ENCODE results near the gene B4GALT2. TPM values are rescaled to one million over a fixed set of nuclear protein-coding genes. Genes with fewer than 3 reads are reported as not detected.

B4GALT2 gene
- total and polyA plus RNA-seq, 2 of the 8 experiments (the other 6 are each of a cell fraction or from before 2014, with no cell fraction given): 56.5 to 121 TPM

DNA sequence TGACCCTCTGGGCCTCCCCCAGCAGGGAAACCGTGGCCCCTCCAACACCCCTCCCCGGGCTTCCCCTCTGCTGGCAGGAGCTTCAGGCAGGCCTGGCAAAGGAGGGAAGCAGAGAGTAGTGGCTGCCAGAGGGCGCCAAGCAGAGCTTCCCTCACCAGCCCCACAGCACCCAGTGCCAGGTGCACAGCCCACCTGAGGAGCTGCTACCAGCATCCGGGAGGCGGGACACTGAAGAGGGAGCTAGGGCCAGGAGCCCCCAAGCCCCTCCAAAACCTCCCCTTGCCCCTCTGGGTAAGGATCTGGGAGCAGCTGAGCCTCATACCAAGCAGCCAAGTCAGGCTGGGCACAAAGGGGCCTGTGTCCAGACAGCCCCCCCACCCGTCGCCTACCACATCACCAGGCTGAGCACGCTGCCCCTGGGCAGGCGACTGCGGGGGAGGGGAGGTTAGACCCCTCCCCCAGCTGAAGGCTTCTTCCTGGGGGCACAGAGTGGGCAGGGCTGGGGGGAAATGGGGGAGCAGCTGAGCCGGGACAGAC lies 32.0 kb downstream of the B4GALT2 start:
- Histone ChIP-seq H3K4me3 (ENCODE audit: extremely low read depth in 1 of 4, insufficient read depth in 2 of 4, low read depth in 3 of 4, low read length in 4 of 4) (no peak overlapping the region), H3K79me1 (ENCODE audit: low read depth, low read length) (no peaks in the 10 kb centered on the region), H4K20me1 (replicated peaks in 1 of 2; ENCODE audit: control insufficient read depth in 1 of 2, insufficient read depth in 2 of 2, low read length in 2 of 2) (peaks cover 0 to 4% of the 10 kb centered on the region in 2 experiments), H3K9ac (replicated peaks in 1 of 4; ENCODE audit: extremely low read depth in 1 of 4, low read depth in 3 of 4, low read length in 3 of 4) (no peak overlapping the region), H3K36me3 (ENCODE audit: control insufficient read depth in 2 of 4, insufficient read depth in 4 of 4, low read length in 3 of 4) (peaks cover 0 to 13% (median 2%) of the 10 kb centered on the region in 4 experiments; a peak in 4 of 8 replicates), H3K56ac (replicated peaks; ENCODE audit: insufficient read length, low read depth, low read length) (no peak overlapping the region), H3K27me3 (replicated peaks in 1 of 4; ENCODE audit: control insufficient read depth in 3 of 4, extremely low read depth in 1 of 4, insufficient read depth in 3 of 4, low read length in 3 of 4) (no peaks in the 10 kb centered on the region), H3K9me3 (ENCODE audit: insufficient read depth in 2 of 2, low read depth in 1 of 2, low read length in 1 of 2) (no peaks in the 10 kb centered on the region), H2BK5ac (ENCODE audit: low read depth, low read length) (no peak overlapping the region), H2BK20ac (ENCODE audit: low read length) (no peak overlapping the region), H3K27ac (ENCODE audit: low read depth, low read length) (no peak overlapping the region), H2BK120ac (replicated peaks; ENCODE audit: low read depth, low read length) (no peak overlapping the region), H3K4me1 (replicated peaks in 1 of 4; ENCODE audit: control insufficient read depth in 3 of 4, insufficient read depth in 4 of 4, low read length in 3 of 4) (peaks cover 0 to 4% (median 0%) of the 10 kb centered on the region in 4 experiments; a peak in 2 of 7 replicates), H2BK12ac (ENCODE audit: low read depth, low read length) (no peak overlapping the region), H3K14ac (ENCODE audit: insufficient read length) (no peak overlapping the region), H3K23ac (ENCODE audit: insufficient read length) (no peak overlapping the region), H3K4ac (replicated peaks; ENCODE audit: insufficient read length, low read depth, low read length) (no peak overlapping the region), H4K5ac (ENCODE audit: insufficient read length, low read depth, low read length) (no peak overlapping the region), H3K23me2 (ENCODE audit: low read depth, low read length) (no peaks in the 10 kb centered on the region), H2AK5ac (ENCODE audit: low read depth, low read length) (no peak overlapping the region), H4K91ac (replicated peaks; ENCODE audit: insufficient read length, low read length) (no peak overlapping the region), H2BK15ac (ENCODE audit: low read length) (no peak overlapping the region), H3K18ac (ENCODE audit: extremely low read depth, low read length) (no peak overlapping the region), H4K8ac (ENCODE audit: extremely low read depth, insufficient read depth, low read length) (0 out of 2 replicates have a peak overlapping the region, but pooled peaks have one; percentile 18), H3K4me2 (ENCODE audit: insufficient read depth in 1 of 2, low read depth in 2 of 2, low read length in 2 of 2) (no peak overlapping the region), H3K79me2 (ENCODE audit: control insufficient read depth in 1 of 2, insufficient read depth in 2 of 2, low read length in 2 of 2) (no peaks in the 10 kb centered on the region), H2AFZ (ENCODE audit: low read length) (no peak overlapping the region)
- ChIA-PET CTCF (ENCODE audit: partially characterized antibody) (interaction anchor here (0.8 to 15.8 kb wide), 11 partner anchors 9 to 81 kb away, joined by 3 to 239 read pairs (median 4); partner anchors contain the start of gene SLC6A9), POLR2A (ENCODE audit: partially characterized antibody) (interaction anchor here (0.6 to 27.1 kb wide), 7 partner anchors 12 to 134 kb away, joined by 3 to 544 read pairs (median 4); partner anchors contain the start of genes CCDC24 and SLC6A9)
- TF ChIP-seq, protein P1, sequence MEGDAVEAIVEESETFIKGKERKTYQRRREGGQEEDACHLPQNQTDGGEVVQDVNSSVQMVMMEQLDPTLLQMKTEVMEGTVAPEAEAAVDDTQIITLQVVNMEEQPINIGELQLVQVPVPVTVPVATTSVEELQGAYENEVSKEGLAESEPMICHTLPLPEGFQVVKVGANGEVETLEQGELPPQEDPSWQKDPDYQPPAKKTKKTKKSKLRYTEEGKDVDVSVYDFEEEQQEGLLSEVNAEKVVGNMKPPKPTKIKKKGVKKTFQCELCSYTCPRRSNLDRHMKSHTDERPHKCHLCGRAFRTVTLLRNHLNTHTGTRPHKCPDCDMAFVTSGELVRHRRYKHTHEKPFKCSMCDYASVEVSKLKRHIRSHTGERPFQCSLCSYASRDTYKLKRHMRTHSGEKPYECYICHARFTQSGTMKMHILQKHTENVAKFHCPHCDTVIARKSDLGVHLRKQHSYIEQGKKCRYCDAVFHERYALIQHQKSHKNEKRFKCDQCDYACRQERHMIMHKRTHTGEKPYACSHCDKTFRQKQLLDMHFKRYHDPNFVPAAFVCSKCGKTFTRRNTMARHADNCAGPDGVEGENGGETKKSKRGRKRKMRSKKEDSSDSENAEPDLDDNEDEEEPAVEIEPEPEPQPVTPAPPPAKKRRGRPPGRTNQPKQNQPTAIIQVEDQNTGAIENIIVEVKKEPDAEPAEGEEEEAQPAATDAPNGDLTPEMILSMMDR (IDR thresholded peaks at IDR 0.05; ENCODE audit: control extremely low read depth in 1 of 3, insufficient read depth in 1 of 3, low read depth in 1 of 3, low read length in 3 of 3): peak in 2 of 3 experiments; percentile 10 to 15; a peak in 1 of 4 replicates
- no peak for TF ChIP-seq POLR2AphosphoS5 (IDR thresholded peaks at IDR 0.05; ENCODE audit: low read depth, low read length)
- no peak for DNase-seq (ENCODE audit: low read depth in 1 of 2, low spot score in 2 of 2)
- no peak for FAIRE-seq
- 86% methylated on average over 10 of the region's 11 CpGs; no CpG with 5 or more reads in 1 of the 2 experiments for WGBS, 2 experiments (ENCODE audit: extremely low coverage in 1 of 2, insufficient coverage in 1 of 2, insufficient read length in 1 of 2, insufficient replicate concordance in 2 of 2, low coverage in 1 of 2, low lambda C conversion rate in 2 of 2, missing lambda C conversion rate in 1 of 2)

All from H1 (cell line).